PC-3 (cell line): ENCODE data around the gene RMND5B.

Experiments
- CTCF ChIP-seq: fragments of 300-600 bp; sonication (generic); conservative IDR thresholded peaks from 2 replicates; pipeline ENCODE4 v1.5.1; 2017; ENCODE audit warnings: antibody characterized with exemption, low read depth, mild to moderate bottlenecking, low read length
- EZH2 ChIP-seq: fragments of 300-600 bp; sonication (generic); IDR thresholded peaks from one replicate; pipeline ENCODE4 v1.6.1; 2017; ENCODE audit warnings: antibody characterized with exemption, mild to moderate bottlenecking, low read length; ENCODE audit not compliant: unreplicated experiment

GRCh38 chr5:178152491-178153444 is 22.0 kb downstream of the RMND5B start:
- no peak for TF ChIP-seq CTCF
- TF ChIP-seq EZH2 = no peak
